Activated naive CD4-positive, alpha-beta T cell treated with anti-CD3 and anti-CD28 coated beads, Interleukin-2, amount 50 U/mL, for 72 hours (primary cell): Measurements from ENCODE around the gene PRPF31. TPM values are rescaled to one million over a fixed set of nuclear protein-coding genes. Genes with fewer than 3 reads are reported as not detected.

Experiments used
- ATAC-seq, 2 donors: fragments of 150-1000 bp; cut with Tn5 transposase; 2 replicates each; pipeline ENCODE4 v1.10.0; 2021; ENCODE audit warnings: mild to moderate bottlenecking in 2 of 2, moderate library complexity in 2 of 2
- DNase-seq, 2 donors: peaks; one replicate each; pipeline ENCODE4 v3.0.0; 2021 to 2022; ENCODE audit warnings: low spot score in 2 of 2
- H3K27ac Mint-ChIP-seq, 2 donors: one replicate each; pipeline ENCODE4 v1.8.0; 2022; ENCODE audit warnings: mild to moderate bottlenecking in 2 of 2, mixed read lengths in 2 of 2
- H3K36me3 Mint-ChIP-seq, 2 donors: one replicate each; pipeline ENCODE4 v1.8.0; 2022; ENCODE audit warnings: mixed read lengths in 2 of 2
- H3K9me3 Mint-ChIP-seq, 2 donors: one replicate each; pipeline ENCODE4 v1.8.0; 2022; ENCODE audit warnings: mixed read lengths in 2 of 2
- total RNA-seq, 2 donors: library from RNA; stranded (reverse); gene quantifications; one replicate each; pipeline ENCODE4 v1.2.3, GENCODE V29; 2022

The PRPF31 gene
- total RNA-seq, 2 donors from 2014 or later, result 47.9 to 92.9 TPM

DNA sequence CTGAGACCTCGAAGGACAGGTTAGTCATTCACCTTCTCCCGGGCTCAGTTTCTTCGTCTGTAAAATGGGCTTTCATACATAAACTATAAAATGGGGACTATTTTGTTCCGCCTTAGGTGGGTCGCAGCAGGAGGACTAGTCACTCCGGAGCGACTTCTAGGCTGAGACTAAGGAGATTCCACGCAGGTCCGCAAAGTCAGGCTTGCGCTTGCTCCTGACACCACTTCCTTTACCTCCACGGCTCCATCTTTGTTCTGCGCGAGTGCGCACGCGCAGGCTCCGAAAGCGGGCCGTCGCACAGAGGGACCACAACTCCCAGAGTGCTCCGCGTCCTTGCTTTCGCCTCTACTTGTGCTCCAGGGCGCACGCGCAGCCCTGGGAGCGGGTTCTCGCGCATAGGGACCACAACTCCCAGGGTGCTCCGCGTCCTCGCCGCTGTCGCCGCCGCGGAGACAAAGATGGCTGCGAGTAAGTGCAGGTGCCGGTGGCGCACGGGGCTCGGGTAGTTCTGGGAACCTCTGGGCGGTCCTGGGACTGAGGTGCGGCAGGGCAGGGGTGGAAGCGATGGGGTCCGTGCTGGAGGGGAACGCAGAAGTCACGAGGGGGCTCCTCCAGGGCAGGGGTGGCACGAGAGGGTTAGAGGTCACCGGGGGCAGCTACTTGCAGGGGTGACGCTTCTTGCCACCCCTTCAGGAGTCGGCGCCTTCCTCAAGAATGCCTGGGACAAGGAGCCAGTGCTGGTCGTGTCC is 13.0 kb upstream of the PRPF31 start, which contains the start of gene NDUFA3:
TSS of gene NDUFA3 (plus strand) at position 435 of the 749 bp plus-strand sequence. CDS start at position 459, 24 bp downstream.
- DNase-seq, result peak; percentile 96 to 99
- peak; percentile 99 to 100 for ATAC-seq
- Mint-ChIP-seq H3K9me3 (no peaks in the 10 kb centered on the region), H3K36me3 (peaks cover 0 to 5% of the 10 kb centered on the region in 2 donors), H3K27ac (peak within 1 kb of the TSS; percentile 84 to 96)

DNA sequence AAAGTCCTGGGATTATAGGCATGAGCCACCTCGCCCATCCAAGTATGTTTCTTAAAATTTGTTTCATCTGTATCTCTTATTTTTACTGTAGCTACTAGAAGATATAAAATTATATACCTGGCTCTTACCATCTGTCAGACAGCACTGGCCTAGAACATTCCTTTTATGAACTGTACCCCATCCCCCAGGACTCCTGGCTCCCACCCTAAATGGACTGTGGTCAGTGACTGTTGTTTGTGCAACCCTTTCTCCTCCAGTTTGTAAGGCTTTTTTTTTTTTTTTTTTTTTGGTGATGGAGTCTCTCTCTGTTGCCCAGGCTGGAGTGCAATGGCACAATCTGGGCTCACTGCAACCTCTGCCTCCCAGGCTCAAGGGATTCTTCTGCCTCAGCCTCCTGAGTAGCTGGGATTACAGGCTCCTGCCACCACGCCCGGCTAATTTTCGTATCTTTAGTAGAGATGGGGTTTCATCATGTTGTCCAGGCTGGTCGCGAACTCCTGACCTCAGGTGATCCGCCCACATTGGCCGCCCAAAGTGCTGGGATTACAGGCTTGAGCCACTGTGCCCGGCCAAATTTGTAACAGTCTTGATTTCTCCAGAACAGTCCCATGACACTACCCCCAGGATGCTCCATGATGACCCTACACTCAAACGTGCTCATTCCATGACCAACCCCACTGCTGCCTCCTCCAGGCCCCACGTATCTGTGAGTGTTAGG is 10.4 kb upstream of the PRPF31 start:
- no peak overlapping the region for H3K27ac Mint-ChIP-seq
- ATAC-seq, result no peak
- peaks cover 0 to 5% of the 10 kb centered on the region in 2 donors for H3K36me3 Mint-ChIP-seq

DNA sequence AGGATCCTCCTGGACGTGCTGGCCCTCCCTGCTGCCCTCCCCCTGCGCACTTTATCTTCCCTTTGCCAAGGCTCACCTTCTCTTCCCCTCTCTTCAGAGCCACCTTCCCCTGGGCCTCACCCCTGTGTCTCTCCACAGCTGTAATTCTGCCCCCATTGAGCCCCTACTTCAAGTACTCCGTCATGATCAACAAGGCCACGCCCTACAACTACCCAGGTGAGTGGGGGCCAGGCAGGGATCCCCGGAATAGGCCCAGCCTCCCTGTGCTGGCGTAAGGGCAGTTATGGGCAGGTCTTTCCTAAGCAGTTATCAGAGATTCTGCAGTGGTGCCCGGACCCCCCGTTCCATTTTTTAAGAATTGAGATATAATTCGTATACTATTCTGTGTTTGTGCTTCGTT is 9.8 kb upstream of the PRPF31 start:
- DNase-seq (peak in 1 of 2 donors; percentile 48), ATAC-seq (no peak)
- Mint-ChIP-seq H3K36me3 (peaks cover 2 to 8% of the 10 kb centered on the region in 2 donors), H3K9me3 (no peaks in the 10 kb centered on the region), H3K27ac (no peak overlapping the region)

More for the DNA sequence above, 10.4 kb upstream of the PRPF31 start:
- H3K9me3 Mint-ChIP-seq, result no peaks in the 10 kb centered on the region
- DNase-seq, result peak in 1 of 2 donors; percentile 39

DNA sequence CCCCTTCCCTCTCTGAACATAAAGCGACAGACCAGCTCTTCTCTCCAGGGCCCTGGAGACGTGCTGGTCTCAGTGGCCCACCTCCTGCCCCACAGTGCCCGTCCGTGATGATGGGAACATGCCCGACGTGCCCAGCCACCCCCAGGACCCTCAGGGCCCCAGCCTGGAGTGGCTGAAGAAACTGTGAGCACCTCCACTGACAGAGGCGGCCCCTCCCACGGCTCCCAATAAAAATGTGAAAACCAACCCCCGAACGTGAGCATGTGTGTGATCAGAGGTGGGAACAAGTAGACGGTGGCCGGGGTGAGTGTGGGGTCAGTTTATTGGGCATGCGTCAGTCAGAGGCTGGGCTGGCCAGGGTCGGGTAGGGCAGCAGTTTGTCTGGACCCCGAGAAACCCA is 8.8 kb upstream of the PRPF31 start:
- Mint-ChIP-seq H3K27ac (peak overlapping the region in 1 of 2 donors; percentile 53), H3K9me3 (no peaks in the 10 kb centered on the region), H3K36me3 (peaks cover 6 to 10% of the 10 kb centered on the region in 2 donors)
- DNase-seq (peak in 1 of 2 donors; percentile 53), ATAC-seq (no peak)

DNA sequence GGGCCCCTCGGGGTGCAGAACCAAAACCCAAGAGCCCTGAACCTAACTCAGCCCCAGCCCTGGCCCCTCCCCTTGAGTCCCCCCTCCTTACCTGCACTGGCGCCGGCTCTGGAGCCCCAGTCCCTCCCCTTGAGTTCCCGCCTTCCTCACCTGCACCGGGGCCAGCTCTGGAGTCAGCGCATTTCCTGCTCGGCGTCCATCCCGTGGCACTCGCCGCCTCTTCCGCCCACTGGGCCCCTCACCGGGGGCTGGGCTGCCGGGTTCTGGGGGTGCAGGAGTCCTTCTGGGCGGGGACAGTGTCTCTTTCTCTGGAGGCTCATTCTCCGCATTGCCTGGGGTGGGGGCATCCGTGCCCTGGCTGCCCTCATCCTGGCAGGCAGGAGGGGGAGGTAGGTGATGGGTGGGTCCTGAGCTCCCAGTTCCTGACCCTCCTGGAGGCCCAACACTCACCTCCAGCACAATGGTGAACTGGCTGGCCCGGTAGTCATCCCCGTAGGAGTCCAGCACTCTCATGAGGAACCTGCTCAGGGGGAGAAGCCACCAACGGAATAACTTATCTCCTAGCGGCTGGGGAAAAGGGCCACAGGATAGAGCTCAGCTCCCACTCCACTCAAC is 7.6 kb upstream of the PRPF31 start:
- DNase-seq, result peak in 1 of 2 donors; percentile 53
- H3K36me3 Mint-ChIP-seq, result peaks cover 7 to 12% of the 10 kb centered on the region in 2 donors
- no peak for ATAC-seq
- H3K27ac Mint-ChIP-seq, result no peak overlapping the region
- no peaks in the 10 kb centered on the region for H3K9me3 Mint-ChIP-seq

DNA sequence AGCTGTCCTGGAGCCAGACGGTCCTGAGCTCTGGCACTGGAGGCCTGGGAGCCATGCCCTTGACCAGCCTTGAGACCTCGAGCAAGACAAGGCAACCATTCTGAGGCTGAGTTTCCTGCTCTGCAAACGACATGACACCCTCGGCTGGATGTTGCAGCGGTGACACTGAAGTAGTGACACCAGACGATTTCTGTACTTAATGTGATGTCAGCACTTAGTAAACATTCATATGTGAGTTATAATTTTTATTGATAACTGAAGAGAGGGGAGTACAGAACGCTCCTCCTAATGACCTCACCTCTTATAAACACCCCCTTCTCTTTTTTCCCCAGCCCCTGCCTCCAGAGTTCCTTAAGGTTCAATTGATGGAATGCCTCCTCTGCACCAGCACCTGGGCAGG is 7.1 kb upstream of the PRPF31 start:
- Mint-ChIP-seq H3K9me3 (no peaks in the 10 kb centered on the region), H3K36me3 (peaks cover 5 to 17% of the 10 kb centered on the region in 2 donors), H3K27ac (no peak overlapping the region)
- DNase-seq (no peak), ATAC-seq (no peak)

DNA sequence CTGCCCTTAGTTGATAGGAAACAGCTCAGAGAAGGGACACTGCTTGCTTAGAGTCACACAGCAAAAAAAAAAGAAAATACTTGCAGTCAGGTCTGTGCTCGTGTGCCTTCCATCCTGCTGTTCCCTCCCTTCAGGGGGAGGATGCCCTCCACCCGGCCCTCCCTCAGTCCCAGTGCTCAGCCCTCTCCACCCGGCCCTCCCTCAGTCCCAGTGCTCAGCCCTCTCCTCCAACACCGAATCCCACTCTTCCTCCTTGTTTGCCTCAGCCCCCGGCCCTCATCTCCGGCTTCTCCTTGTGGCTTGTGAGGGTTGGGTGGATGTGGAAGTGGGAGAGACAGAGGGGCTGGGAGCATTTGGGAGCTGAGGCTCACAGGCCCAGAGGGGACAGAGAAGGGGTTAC is 5.9 kb upstream of the PRPF31 start:
- Mint-ChIP-seq H3K9me3 (no peaks in the 10 kb centered on the region), H3K27ac (peak overlapping the region in 1 of 2 donors; percentile 72), H3K36me3 (peaks cover 11 to 29% of the 10 kb centered on the region in 2 donors)
- ATAC-seq (no peak), DNase-seq (no peak)

DNA sequence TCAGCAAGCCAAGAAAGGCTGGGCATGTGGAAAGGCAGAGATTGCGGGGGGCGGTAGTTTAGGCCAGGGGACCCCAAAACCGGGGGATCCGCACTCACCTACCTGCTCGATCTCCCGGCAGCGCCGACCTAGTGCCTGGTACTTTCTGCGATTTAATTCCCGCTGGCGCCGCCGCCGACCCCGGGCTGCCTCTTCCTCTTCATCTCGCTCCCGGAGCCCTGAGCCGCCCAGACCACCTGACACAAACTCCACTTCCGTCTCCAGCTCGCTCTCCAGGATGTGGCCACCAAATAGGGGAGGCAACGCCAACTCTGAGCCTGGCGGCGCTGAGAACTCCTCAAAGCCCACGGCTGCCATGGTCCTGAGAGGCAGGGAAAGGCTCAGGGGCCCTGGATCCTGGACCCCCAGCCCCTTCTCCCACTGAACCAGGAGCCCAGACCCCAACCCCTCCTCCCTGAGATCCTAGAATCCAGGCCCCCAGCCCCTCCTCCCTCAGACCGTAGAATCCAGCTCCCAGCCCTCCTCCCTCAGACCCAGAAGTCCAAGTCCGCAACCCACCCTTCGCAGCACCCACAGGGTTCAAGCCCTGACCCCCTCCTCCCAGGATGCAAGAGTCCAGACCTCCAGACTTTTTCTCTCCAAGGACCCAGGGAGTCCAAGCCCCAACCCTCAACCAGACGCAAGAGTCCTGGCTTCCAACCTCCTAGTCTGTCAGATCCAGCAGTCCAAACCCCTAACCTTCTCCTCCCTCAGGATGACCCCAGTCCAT is 1.0 kb upstream of the PRPF31 start:
- DNase-seq (peak; percentile 40 to 67), ATAC-seq (peak; percentile 46 to 58)
- Mint-ChIP-seq H3K36me3 (peaks cover 23 to 42% of the 10 kb centered on the region in 2 donors), H3K27ac (peak overlapping the region; percentile 91 to 97), H3K9me3 (no peaks in the 10 kb centered on the region)

DNA sequence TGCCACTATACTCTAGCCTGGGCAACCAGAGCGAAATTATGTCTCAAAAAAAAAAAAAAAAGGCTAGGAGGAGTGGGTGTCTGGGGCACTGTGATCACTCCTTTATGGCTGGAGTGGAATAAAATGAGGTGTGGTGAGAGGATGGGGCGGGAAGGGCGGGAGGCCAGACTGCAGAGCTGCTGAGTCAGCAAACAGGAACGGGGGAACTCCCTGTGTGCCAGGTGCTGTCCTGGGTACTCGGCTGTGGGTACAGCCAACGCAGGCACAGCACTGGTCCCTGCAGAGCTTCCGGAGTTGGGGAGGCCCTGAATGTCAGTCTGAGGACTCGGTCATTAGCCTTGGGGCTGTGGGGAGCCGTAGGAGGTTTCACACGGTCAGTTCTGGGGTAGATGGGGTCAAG is 5.7 kb downstream of the PRPF31 start:
- DNase-seq (no peak), ATAC-seq (no peak)
- Mint-ChIP-seq H3K36me3 (peaks cover 0 to 6% of the 10 kb centered on the region in 2 donors), H3K27ac (no peak overlapping the region), H3K9me3 (no peaks in the 10 kb centered on the region)

DNA sequence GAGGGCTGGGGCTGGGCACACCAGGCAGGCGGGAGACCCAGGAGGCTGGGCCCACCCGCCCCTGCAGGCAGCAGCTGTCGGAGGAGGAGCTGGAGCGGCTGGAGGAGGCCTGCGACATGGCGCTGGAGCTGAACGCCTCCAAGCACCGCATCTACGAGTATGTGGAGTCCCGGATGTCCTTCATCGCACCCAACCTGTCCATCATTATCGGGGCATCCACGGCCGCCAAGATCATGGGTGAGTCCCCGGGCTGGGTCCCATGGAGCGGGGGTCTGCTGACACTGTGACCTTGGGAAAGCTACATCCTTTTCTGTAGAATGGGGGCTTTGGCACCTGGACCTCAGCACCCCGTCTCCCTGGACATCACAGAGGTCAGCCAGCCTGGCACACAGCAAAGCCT is 8.1 kb downstream of the PRPF31 start:
- peaks cover 0 to 6% of the 10 kb centered on the region in 2 donors for H3K36me3 Mint-ChIP-seq
- H3K9me3 Mint-ChIP-seq, result no peaks in the 10 kb centered on the region
- DNase-seq (no peak), ATAC-seq (no peak)
- H3K27ac Mint-ChIP-seq, result no peak overlapping the region

DNA sequence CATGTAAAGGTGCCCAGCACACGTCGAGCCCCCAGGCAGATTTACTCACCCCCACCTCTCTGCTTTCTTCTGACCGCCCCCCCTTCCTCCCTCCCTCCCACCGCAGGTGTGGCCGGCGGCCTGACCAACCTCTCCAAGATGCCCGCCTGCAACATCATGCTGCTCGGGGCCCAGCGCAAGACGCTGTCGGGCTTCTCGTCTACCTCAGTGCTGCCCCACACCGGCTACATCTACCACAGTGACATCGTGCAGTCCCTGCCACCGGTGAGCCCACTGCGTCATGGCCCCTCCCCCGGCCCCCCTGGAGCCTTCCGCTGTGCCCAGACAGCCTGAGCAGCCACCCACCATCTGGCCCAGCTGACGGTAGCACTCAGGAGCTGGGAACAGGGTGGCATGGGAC is 8.8 kb downstream of the PRPF31 start:
- H3K36me3 Mint-ChIP-seq, result peaks cover 0 to 6% of the 10 kb centered on the region in 2 donors
- ATAC-seq (no peak), DNase-seq (no peak)
- H3K9me3 Mint-ChIP-seq, result no peaks in the 10 kb centered on the region
- H3K27ac Mint-ChIP-seq, result no peak overlapping the region

DNA sequence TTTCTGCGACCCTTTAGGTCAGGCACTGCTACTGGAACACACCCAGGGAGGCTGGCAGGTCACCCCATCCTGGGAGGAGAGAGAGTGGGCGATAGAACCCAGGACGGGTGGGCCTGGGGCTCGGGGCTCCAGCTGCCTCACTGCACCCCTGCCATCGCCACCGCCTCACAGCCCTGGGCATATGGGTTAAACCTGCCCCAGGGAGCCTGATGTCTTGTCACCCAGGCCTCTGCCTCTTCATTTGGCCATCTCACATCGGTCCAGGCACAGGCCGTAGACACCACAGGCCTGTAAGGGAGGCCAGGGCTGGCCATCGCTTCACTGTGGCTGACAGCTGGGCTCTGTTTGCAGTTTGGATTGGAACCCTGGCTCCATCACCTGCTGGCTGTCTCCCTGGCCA is 10.2 kb downstream of the PRPF31 start:
- no peaks in the 10 kb centered on the region for H3K36me3 Mint-ChIP-seq
- DNase-seq, result no peak
- no peak for ATAC-seq
- H3K9me3 Mint-ChIP-seq, result no peaks in the 10 kb centered on the region
- H3K27ac Mint-ChIP-seq, result no peak overlapping the region

DNA sequence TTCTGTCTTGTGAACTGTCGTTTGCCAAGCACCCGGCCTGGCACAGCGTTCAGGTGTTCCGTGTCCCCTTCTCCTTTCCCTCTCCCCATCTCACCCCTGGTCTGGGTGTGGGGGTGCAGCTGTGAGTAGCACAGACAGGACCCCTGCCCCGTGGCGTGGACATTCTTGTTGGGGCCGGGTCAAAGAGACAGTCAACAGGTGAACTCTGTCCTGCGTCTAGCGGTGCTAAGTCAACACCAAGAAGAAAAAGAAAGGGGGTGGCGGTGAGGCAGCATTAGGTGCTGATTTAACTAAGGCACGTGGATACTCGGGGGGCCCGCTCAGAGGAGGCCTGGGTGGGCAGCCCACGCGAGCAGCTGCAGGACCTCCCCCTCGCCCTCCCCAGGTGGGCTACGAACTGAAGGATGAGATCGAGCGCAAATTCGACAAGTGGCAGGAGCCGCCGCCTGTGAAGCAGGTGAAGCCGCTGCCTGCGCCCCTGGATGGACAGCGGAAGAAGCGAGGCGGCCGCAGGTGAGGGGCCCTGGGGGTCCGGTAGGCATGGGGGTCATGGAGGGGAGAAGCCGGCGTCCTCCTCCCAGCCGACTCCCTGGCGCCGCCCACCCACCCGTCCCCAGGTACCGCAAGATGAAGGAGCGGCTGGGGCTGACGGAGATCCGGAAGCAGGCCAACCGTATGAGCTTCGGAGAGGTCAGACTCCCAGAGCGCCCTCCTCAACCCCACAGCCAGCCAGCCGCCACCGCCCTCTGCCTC is 12.3 kb downstream of the PRPF31 start:
- Mint-ChIP-seq H3K27ac (no peak overlapping the region), H3K36me3 (no peaks in the 10 kb centered on the region), H3K9me3 (no peaks in the 10 kb centered on the region)
- DNase-seq (no peak), ATAC-seq (no peak)

DNA sequence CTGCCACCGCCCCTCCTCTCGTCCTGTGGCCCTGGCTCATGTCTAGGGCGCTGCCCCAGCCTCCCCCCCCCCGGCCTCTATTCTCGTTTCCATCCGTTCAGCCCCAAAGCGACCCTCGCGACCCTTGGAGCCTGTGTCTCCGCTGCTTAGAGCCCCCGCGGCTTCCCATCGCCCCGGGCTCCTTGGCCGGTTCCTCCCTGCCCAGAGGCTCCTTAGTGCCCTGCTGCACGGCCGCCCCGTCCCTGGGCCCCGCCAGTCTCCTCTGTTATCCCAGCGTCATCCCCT is 12.8 kb downstream of the PRPF31 start:
- DNase-seq (no peak), ATAC-seq (no peak)
- H3K9me3 Mint-ChIP-seq, result no peaks in the 10 kb centered on the region
- no peak overlapping the region for H3K27ac Mint-ChIP-seq
- no peaks in the 10 kb centered on the region for H3K36me3 Mint-ChIP-seq

DNA sequence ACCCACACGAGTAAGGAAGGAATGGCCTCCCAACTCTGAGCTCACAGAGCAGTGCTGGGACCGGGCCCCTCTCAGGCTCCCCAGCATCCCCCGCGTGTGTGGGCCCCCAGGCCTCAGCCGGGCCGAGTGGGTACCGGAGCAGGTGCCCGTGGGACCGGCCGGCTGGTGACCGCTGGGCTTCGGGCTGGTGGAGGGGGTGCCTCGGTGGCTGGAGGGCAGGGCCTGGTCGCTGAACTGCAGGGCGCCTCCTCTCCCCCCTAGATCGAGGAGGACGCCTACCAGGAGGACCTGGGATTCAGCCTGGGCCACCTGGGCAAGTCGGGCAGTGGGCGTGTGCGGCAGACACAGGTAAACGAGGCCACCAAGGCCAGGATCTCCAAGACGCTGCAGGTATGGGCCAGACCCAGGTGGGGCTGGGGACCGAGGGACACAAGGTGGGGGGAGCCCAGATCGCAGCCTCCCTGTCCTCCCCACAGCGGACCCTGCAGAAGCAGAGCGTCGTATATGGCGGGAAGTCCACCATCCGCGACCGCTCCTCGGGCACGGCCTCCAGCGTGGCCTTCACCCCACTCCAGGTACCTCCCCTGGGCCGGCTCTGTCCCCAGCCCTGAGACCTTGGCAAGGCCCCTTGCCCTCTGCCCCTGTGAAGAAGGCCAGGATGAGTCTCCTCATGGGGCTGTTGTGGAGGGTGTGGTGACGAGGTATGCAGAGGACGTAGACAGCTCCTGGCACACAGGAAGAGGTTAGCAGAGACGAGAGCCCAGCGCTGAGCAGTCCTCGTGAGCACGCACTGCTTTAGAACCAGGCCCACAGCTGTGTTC is 13.5 kb downstream of the PRPF31 start:
- no peak for DNase-seq
- Mint-ChIP-seq H3K36me3 (no peaks in the 10 kb centered on the region), H3K27ac (no peak overlapping the region), H3K9me3 (no peaks in the 10 kb centered on the region)
- ATAC-seq, result no peak
